ENCODE data around the gene SNRPA.
"Not testable (repeated sequence)": the region's sequence is repeated elsewhere in the genome, so short reads cannot be mapped to it uniquely, and the experiment has no call there.

The SNRPA gene

DNA sequence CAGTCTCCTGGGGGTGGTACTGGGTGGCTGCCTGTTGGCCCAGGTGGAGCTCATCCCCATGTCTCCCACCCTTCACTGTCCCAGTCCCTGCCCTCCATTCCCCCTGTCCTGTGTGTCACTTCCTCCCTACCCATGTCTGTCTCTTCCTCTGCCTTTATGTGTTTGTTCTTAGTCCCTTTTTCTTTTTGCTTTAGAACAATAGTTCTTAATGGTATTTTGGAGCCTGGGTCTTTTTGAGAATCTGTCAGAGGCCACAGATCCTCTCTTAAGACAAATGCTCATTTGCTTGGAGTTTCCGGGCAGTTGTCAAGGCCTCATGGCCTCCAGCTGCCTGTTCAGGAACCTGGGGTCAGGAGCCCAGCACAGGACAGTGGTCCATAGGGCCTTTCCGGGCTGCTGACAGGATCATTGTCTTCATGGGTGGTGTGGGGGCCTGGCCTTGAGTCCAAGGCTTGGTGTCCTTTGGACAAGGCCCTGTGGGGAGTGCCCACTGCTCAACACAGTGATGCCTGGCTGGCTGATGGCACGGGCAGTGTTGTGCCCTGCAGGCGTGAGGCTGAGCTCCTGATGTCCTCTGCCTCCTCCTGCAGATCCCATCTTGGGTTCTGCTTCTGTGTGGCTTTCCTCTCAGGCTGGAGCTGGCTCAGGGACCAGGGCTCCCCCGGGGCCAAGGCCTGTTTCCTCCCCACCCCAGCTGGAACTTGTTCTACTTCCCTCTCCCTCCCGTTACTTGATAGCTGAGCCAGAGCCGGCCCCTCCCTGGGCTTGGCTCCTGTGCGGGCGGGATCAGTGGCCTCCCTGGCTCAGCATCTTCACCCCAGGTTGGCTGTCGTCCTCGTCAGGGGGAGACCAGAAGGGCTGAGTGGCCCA lies 51.5 kb downstream of the SNRPA start:
- no peak for DNase-seq

GRCh38 chr19:40803170-40803856 lies 52.3 kb downstream of the SNRPA start:
- DNase-seq: no peak

DNA sequence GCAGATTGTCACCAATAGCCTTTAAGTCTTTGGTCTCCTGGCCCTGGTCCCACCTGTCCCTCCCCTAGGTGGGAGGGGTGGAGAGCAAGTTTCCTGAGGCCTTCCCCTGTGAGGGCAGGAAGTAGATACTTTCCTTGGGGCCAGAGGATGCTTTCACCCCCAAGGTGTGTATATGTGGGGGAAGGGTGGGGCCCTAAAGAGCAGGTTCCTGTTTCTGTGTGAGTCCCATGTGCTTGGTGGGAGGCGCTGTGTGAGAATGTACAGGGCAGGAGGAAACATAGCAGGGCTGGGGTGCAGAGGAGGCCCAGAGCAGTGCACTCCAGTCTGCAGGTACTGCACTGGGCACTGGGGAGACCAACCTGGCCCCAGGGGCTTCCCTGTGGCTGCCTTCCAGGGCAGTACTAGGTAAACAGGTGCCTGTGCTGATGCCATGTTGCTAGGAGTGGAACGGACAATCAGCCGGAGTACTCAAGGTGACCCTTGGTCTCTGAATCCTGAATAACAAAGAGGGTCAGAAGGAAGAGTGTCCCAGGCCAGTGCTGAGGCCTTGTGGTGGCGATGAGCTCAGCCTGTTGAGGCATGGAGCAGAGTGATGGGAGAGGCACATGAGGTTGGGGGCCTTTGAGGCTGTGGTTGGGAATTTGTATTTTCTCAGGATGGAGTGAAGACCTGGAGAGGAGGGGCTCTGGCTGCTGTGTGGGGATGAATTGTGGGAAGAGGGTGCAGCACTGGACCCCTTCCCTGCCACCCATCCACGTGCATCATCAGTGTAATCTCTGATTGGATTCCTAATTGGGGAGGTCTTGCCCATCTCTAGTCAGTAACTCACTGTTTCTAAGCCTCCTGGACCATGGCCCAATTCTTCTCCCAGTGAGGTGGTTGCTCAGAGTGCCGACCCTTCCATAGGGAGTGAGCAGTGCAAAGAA lies 53.1 kb downstream of the SNRPA start:
- DNase-seq: peak; percentile 39

GRCh38 chr19:40804783-40805242 lies 53.8 kb downstream of the SNRPA start:
- DNase-seq: no peak

GRCh38 chr19:40805258-40805868 lies 54.4 kb downstream of the SNRPA start:
- no peak for DNase-seq

DNA sequence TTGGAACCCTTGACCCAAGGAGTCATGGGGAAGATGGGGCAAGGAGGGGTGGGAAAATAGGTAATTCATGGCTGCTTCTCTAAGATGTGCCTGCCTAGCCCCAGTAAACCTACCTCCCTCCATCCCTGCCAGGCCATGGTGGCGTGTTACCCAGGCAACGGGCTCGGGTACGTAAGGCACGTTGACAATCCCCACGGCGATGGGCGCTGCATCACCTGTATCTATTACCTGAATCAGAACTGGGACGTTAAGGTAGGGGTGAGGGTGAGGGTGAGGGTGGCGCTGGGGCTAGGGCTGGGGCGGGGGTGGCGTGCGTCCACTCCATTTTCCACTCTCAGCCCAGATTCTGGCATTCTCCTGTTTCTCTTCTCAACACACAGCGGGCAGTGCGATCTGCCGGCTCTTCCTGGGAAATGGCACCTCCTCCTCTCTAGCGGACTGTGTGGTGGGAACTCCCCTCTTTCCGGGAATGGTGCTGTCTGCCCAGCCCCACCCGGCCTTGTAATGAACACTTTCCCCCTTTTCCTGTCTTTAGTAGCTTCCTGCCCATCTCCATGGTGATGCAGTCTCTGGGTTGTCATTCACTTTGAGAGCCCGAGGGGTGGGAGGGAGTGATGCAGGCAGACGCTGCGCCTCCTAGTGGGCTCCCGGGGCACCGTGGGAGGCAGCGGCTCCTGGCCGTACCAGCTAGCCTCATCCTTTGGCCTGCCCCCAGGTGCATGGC lies 55.6 kb downstream of the SNRPA start:
- peak; percentile 61 for DNase-seq

DNA sequence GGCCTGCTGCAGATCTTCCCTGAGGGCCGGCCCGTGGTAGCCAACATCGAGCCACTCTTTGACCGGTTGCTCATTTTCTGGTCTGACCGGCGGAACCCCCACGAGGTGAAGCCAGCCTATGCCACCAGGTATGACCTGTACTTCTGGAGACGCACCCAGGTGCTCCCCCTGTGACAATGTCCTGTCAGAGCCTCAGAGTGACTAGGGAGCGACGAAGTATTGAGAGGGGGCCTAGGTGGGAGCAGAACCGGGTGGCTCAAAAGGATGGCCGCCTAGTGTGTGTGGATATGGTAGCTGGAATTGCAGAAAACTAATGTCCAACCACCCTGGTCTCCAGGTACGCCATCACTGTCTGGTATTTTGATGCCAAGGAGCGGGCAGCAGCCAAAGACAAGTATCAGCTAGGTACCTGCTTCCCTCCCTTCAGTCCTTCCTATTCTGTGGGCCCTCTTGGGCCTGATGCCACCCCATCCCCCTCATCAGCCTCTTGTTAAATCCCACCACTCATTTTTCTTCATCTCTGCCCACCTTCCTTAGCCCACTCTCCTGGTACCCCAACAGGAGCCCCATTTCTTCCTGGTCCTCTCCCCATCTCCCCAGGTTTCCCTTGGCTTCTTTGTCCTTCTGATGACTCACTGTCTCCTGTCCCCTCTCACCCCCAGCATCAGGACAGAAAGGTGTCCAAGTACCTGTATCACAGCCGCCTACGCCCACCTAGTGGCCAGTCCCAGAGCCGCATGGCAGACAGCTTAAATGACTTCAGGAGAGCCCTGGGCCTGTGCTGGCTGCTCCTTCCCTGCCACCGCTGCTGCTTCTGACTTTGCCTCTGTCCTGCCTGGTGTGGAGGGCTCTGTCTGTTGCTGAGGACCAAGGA lies 56.4 kb downstream of the SNRPA start:
- no peak for DNase-seq

DNA sequence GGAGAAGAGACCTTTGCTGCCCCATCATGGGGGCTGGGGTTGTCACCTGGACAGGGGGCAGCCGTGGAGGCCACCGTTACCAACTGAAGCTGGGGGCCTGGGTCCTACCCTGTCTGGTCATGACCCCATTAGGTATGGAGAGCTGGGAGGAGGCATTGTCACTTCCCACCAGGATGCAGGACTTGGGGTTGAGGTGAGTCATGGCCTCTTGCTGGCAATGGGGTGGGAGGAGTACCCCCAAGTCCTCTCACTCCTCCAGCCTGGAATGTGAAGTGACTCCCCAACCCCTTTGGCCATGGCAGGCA lies 57.0 kb downstream of the SNRPA start:
- DNase-seq: no peak

DNA sequence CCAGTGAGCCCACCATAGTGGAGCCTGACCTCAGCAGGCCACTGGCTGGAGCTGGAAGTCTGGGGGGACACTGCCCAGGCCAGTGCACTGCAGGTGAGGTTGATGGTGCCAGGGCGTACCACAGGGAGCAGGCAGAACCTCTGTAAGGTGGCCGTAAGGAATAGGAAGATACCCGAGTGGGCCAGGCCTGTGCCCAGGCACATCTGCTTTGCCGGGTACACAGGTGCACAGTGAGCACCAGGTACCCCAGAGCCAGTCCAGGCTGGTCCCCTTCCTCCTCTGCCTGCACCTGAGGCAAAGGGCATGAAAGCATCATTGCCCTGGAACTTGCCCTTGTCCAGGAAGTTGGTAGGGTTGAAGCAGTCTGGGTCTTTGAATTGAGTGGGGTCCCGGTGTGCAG lies 57.5 kb downstream of the SNRPA start:
- no peak for DNase-seq

DNA sequence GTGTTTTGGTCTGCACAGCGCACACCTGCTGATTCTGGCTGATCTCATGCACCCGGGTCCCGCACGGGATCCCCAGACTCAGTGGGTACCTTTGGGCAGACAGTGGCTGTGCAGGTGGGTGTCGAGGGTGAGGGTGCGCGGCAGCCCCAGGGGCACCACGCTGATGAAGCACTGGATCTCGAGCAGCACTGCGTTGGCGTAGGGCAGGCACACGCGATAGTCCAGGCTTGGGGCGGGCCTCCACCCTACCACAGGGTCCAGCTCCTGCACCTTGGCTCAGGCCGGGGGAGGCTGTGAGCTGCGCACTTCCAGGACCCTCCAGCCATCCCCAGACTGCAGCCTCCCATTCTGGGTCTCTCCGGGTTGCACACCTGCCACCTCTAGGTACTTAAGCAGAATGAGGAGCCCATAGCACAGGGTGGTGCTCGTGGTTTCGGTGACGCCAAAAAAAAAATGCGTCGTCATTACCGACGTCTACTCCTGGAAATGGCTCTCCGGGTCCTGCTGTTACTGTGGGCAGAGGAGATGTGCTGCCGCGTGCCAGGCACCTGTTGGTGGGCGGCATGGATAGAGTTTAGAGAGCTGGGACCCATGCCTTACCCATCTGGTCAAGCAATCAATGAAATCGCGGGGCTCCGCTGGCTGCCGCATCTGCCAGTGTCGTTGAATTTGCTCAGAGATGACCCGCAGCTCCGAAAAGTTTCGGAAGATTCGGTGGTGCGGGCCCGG lies 58.5 kb downstream of the SNRPA start:
- no peak for DNase-seq

GRCh38 chr19:40810160-40810559 lies 59.2 kb downstream of the SNRPA start:
- DNase-seq: no peak

- not testable (repeated sequence) for DNase-seq
These were observed 59.8 kb downstream of the SNRPA start for GRCh38 chr19:40810649-40811408.

DNA sequence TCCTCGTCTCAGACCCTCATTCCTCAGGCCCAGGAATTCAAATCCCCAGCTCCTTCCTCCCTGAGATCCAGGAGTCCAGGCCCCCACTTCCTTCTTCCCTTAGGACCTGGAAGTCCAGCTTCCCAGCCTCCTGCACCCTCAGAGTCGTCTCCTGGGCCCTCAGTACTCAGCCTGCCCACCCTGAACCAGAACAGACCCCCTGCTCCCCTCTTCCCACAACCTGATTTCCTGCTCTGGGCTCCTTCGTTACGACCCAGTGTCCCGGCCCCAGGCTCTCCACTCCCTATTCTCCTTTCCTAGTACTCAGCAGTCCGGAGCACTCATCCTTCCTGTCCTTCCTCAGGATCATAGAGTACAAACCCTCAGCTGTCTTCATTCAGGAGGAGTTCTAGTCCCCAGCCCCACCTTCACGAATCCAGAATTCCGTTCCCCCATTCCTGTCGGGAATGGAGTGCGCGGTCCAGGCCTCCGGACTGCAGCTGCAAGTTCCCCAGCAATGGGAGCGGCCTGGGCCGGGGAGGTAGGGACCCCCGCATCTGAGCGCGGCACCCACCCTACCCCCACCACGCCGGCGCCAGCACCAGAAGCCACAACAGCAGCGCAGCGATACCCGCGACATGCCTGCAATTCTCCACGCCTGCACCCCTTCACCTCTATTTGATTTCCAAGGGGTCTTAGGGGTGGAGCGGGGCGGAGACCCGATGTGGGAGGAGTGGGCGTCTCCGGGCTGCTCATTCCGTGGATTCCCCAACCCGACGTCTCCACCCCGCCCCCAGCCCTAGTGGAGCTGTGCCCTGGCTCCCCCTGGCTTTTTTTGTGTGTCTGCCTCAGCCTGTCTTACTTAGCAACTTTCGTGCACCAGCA lies 60.7 kb downstream of the SNRPA start:
- no peak for DNase-seq

GRCh38 chr19:40812571-40812970 lies 61.6 kb downstream of the SNRPA start:
- not testable (repeated sequence) for DNase-seq

DNA sequence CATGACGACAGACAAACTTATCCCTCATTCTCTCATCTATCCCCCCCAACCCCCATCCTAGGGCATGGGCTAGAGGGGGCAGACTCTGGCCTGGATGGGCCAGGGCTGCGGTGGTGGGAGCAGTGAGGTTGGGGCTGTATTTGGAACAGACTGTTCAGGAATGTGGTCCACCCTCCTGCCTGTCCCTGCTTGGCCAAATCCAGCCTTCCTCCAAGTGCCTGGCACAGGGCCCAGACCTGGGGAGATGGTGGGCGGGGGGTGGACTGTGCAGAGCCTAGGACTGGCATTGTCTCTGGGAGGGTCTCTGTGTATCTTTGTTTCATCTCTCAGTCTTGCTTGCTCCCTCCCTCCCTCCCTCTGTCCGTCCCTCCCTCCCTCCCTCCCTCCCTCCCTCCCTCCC lies 62.2 kb downstream of the SNRPA start:
- no peak for DNase-seq
